Activated CD4-positive, alpha-beta T cell treated with anti-CD3 and anti-CD28 coated beads, Interleukin-2, amount 50 U/mL, for 4 hours (primary cell): ENCODE measurements around the gene USP3.
"Not testable (repeated sequence)": the region's sequence is repeated elsewhere in the genome, so short reads cannot be mapped to it uniquely, and the experiment has no call there.

ENCODE experiments used
- DNase-seq, 2 experiments: peaks; one replicate each; pipeline ENCODE4 v3.0.0-alpha.2; 2020

Gene USP3

GRCh38 chr15:63478243-63478642 lies 26.1 kb upstream of the USP3 start:
- no peak for DNase-seq

DNA sequence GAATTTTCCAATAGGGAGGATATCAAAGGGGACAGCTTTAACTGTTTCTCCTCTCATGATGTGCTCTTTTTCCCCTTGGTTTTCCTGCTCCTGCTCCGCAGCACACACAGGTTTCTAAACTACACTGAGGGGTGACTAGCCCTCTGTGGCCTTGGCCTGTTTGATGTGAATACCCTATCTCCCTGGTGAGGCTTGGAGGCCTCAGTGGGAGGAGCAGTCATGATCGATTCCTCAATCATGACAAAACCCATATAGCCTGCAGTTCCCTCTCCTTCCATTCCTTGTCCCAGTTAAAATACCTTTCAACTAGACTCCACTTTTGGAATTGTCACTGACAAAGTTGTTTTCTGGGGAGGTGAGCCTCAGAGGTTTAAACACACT lies 24.0 kb upstream of the USP3 start:
- no peak for DNase-seq

DNA sequence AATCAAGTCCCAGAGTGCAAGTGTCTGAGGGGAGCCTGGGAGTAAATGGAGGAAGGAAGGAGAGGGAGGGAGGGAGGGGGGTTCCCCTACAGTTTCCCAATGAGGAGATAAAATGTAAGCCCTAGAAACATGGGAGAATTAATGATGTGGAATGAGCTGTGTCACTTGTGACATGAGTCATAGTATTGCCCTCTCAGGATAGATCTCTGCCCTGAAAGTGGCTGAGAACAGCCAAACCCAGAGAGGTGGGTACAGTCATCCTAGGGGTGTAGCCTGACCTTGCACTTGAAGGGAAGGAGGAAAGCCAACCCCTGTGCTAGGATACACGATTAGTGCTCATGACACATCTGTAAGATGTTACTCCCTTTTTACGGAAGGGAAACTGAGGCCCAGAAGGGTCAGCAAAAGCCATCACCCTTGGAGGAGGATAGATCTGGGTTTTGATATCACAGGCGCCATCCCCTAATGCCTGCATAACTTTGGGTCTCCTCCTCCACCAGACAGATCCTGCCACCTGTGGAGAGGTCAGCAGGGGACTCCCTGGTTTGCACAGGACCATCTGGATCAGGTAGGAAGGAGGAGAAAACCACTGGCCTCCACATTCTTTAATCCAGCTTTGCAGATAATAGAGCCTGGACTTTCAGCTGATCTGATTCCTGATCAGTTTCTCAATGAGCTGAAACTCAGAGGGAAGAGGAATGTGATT lies 23.1 kb upstream of the USP3 start:
- DNase-seq: no peak

DNA sequence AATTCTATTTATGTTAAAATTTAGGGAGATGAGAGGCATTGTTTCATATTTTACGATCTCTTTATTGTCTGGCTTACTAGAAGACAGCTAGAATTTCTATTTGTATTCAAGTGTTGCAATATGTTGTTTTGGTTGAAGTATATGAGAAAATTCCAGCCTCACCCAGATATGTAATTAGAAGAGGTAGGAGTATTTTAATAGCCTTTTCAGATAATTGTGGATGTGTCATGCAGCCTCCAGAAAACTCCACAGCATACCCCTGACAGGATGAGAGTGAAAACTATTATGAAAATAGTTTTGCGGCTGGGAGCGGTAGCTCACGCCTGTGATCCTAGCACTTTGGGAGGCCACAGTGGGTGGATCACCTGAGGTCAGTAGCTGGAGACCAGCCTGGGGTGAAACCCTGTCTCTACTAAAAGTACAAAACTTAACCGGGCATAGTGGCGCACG lies 21.5 kb upstream of the USP3 start:
- DNase-seq: no peak

DNA sequence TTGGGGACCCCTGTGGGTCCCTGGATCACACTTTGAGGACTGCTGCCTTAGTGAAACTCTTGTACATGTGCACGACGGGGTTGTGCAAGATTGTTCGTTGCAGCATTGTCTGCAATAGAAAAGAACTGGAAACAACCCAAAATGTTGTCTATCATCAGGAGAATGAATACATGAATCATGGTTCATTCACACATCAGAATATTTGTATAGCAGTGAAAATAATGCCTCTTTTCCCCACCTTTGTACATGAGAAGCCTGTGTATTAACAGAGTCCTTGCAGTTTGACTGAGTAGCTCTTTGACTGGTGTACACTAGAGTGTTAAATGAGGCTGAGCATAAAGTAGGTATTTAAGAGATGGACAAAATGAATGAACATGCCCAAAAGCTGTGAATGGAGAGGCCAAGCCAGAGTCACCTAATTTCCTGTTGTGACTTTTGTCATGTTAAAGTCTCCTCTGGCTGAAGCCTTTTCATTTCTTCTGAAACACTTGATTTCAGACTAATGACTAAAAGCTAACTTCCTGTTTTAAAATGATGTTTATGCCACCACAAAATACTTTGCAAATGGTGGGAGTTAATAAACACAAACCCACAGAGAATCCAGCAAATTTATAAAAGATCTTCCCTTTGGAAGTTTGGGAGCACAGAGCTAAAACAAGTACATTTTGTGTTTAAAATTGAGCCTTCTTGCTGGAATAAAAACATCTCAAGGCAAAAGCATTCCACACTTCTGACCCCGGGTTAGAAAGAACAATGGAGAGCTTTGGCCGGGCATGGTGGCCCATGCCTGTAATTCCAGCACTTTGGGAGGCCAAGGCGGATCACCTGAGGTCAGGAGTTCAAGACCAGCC lies 20.6 kb upstream of the USP3 start:
- no peak for DNase-seq

- DNase-seq: no peak
Observed at GRCh38 chr15:63484433-63485186, 19.8 kb upstream of the USP3 start.

DNA sequence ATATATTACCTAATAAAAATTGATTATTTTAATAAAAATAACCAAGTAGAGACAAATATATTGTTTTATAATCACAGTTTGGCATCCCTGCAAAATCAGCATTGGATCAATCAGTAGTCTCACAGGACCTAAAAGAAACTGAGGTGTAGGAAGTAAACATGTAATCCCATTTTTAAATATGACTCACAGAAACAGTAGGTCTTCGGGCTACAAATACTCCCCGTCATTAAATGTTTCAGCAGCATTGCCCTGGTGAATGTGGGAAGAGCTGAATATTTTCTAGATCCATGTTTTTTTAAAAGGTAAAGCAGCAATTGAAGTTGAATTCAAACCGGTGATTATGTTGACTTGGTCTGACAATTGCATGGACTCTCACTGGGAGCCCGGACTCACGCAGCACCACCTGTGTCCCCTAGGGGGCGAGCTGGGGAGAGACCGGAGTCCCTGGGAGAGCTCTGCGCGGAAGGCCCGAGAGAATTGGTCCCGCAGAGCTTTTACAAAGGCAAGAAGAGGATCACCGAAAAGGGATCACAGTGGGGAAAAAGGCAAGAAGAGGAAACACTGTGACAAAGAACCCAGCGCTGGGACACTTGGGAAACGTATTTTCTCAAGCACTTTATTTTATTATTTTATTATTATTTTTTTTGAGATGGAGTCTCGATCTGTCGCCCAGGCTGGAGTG lies 17.2 kb upstream of the USP3 start:
- peak; percentile 87 to 91 for DNase-seq

GRCh38 chr15:63487758-63488397 lies 16.5 kb upstream of the USP3 start:
- not testable (repeated sequence) for DNase-seq

GRCh38 chr15:63488398-63488960 lies 15.9 kb upstream of the USP3 start:
- DNase-seq: no peak

DNA sequence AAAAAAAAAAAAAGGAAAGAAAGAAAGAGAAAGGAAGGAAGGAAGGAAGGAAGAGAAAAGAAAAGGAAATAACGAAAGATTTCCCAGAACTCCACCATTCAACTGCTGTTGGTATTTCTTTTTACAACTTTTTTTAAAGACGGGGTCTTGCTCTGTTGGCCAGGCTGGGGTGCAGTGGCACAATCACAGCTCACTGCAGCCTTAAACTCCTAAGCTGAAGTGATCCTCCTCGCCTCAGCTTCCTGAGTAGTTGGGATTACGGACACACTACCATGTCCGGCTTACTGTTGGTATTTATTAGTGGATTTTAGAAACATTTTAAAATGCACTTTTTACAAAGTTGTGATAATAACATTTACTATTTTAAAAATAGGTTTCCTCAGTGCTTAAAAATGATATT lies 15.0 kb upstream of the USP3 start:
- DNase-seq: no peak

GRCh38 chr15:63490345-63491034 lies 13.9 kb upstream of the USP3 start:
- DNase-seq: no peak

- no peak for DNase-seq
Observed at GRCh38 chr15:63491116-63491827, 13.1 kb upstream of the USP3 start.

DNA sequence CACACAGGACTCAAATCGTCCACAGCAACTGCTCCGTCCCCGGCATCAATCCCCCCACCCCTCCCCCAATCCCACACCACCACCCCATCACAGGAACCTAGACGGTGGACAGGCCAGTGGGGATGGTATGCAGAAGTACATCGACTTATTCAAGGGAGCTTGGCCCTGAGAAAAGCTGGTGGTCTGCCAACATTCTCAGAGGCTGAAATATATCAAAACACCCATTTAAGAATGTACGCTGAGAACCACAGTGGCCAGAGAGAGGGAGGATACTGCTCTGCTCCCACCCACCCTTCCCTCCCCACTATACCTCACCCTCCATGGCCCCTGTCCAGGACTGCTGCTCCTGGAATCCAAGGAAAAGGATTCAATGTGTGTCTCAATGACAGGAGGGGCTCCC lies 12.4 kb upstream of the USP3 start:
- DNase-seq: no peak

DNA sequence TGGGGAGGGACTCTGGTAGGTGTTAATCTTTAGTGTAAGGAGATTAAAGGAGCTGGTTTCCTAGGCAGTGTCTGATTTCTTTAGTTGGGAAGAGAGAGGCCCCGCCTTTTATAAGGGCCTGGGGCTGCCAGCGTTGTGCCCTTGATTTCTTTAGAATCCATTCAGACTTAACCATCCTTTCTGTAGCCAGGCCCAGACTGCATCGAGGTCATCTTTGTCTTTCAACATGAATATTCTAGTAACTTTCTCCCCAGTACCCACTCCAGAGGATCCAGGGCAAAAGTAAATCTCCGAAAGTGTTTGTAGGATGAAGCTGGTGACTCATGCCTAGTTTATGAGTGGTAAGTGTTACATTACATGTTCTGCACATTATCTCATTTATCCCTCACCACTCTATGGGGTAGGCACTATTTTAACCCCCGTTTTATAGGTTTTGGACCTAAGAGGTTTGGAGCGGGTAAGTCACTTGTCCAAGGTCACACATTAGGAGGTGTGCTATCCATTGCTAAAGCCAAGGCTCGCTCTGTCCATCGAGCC lies 11.8 kb upstream of the USP3 start:
- DNase-seq: no peak

GRCh38 chr15:63493436-63493835 lies 11.0 kb upstream of the USP3 start:
- DNase-seq: no peak

DNA sequence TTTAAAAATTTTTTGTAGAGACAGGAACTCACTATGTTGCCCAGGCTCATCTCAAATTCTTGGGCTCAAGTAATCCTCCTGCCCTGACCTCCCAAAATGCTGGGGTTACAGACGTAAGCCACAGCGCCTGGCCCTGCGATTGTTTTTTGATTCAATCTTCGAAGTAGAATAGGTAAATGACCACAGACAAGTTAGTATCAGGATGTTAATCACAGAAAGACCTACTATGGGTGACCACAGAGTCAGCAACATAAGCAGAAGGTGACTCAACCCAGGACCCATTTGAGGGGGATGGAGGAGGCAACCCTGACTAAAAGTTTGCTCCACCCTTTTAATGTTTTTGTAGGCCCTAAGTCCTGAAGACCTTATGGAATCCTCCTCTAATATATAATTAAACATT lies 10.0 kb upstream of the USP3 start:
- DNase-seq: no peak

GRCh38 chr15:63495343-63495742 lies 9.1 kb upstream of the USP3 start:
- DNase-seq: no peak

- no peak for DNase-seq
Observed at GRCh38 chr15:63495780-63496488, 8.5 kb upstream of the USP3 start.

DNA sequence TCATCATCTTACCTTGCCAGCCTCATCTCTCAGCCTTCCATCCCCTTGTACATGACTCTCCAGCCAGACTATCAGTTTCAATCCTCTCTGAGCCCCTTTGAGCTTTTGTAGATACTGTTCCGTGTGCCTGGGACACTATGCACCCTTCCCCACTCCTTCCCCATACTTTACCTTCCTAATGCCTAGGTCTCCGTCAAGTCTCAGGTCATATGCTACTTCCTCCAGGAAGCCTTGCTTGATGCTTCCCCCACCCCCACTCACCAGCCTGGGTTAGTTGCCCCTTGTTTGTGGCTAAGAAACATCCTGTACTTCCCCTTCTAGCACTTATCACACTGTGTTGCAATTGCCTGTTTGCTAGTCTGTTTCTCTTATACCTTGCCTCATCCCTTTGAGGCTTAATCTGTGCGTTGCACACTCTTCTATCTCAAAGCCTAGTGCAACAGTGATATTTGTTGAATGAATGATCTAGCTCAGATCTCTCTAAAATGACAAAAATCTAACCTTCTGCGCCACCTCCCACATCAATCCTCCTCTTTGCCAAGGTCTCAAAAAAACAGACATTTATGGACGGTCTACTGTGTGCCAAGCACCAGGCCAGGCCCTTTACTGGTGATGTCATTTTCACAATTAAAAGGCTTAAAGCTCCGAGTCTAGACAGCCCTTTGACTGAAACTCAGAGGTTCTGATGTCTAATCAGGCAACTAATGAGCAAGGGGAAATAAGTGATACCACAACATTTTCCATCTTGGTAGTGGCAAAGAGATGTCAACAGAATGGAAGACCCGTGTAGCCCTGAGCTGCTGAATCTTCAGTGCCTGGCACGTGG lies 6.5 kb upstream of the USP3 start:
- DNase-seq: peak; percentile 59 to 61
